ENCODE results near the gene PPP2R3B. TPM values are rescaled to one million over a fixed set of nuclear protein-coding genes. Genes with fewer than 3 reads are reported as not detected.

The PPP2R3B gene
- total RNA-seq, 4 donors from 2014 or later = 4.1 to 16.1 (median 9.4) TPM

- intact Hi-C loops (cut with DNase I; ENCODE audit: low total_unique reads) = loop anchor here (10.0 kb wide), 1 partner anchor 96 kb away; the partner anchor contains the start of gene PPP2R3B
- H3K27me3 ChIP-seq = no peaks in the 10 kb centered on the region
- no peaks in the 10 kb centered on the region for H3K36me3 ChIP-seq
- no peak overlapping the region for H3K4me3 ChIP-seq
- no peaks in the 10 kb centered on the region for H3K9me3 ChIP-seq
- no peak overlapping the region for H3K27ac ChIP-seq
- no peak for TF ChIP-seq POLR2A (IDR thresholded peaks at IDR 0.05)
- no peaks in the 10 kb centered on the region for H3K4me1 ChIP-seq
- DNase-seq = no peak
Measured at GRCh38 chrX:288561-288991, 98.1 kb downstream of the PPP2R3B start.

GRCh38 chrX:287670-288069 lies 99.0 kb downstream of the PPP2R3B start:
- intact Hi-C loops (cut with DNase I; ENCODE audit: low total_unique reads) = loop anchor here (10.0 kb wide), 1 partner anchor 97 kb away; the partner anchor contains the start of gene PPP2R3B
- H3K36me3 ChIP-seq = no peaks in the 10 kb centered on the region
- DNase-seq = no peak
- TF ChIP-seq POLR2A (IDR thresholded peaks at IDR 0.05) = no peak
- no peak for TF ChIP-seq CTCF (IDR thresholded peaks at IDR 0.05)
- H3K27ac ChIP-seq = no peak overlapping the region
- H3K4me1 ChIP-seq = no peaks in the 10 kb centered on the region
- no peaks in the 10 kb centered on the region for H3K9me3 ChIP-seq
- no peaks in the 10 kb centered on the region for H3K27me3 ChIP-seq
- no peak overlapping the region for H3K4me3 ChIP-seq

DNA sequence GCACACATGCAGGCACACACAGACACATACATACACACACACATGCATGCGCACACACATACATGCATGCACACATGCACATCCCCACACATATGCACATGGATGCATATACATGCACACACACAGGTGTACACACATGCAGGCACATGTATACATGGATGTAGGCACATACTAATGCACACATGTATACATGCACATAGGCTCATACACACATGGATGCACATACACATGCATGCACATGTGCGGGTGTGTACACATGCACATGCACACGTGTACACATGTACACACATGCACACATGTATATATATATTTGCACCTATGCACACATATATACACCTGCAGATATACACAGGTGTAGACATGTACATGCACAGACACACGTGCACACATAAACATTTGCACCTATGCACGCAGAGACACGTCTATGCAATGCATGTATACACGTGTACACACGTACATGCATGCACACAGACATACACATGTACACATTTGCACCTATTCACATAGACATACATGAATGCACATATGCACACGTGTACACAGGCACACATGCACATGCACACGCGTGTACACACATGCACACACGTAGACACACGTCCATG lies 101.5 kb downstream of the PPP2R3B start:
- H3K4me3 ChIP-seq = no peak overlapping the region
- H3K27me3 ChIP-seq = no peaks in the 10 kb centered on the region
- no peak overlapping the region for H3K27ac ChIP-seq
- TF ChIP-seq POLR2A (IDR thresholded peaks at IDR 0.05) (no peak), CTCF (IDR thresholded peaks at IDR 0.05) (no peak)
- no peak for DNase-seq
- H3K4me1 ChIP-seq = no peaks in the 10 kb centered on the region
- intact Hi-C loops (cut with DNase I; ENCODE audit: low total_unique reads) = loop anchor here (10.0 kb wide), 1 partner anchor 100 kb away; the partner anchor contains the start of gene PPP2R3B
- H3K9me3 ChIP-seq = no peaks in the 10 kb centered on the region
- H3K36me3 ChIP-seq = no peaks in the 10 kb centered on the region

Small RNA genes within 50 kb of the gene (small RNA-seq; reads per million reads assigned to genes)
- not detected for gene RF00017

Other genes with a start within 250 kb of the PPP2R3B start
- gene PLCXD1, start 105.5 kb downstream of the PPP2R3B start, total RNA-seq = 10 to 100 TPM in 2 of 4 donors, 1 to 10 TPM in 2; 2.8 to 19.5 (median 8.1) TPM
- 10 to 100 TPM; 26.2 to 65.3 (median 35.7) TPM for gene GTPBP6, start 68.1 kb downstream of the PPP2R3B start, total RNA-seq
- not detected for gene SHOX, start 243.9 kb upstream of the PPP2R3B start, total RNA-seq